Activated CD8-positive, alpha-beta memory T cell treated with anti-CD3 and anti-CD28 coated beads, Interleukin-2, amount 10 ng/mL, durations not matched to agents 7 days and 5 days (primary cell): Measurements from ENCODE around the gene UBR7. TPM values are rescaled to one million over a fixed set of nuclear protein-coding genes. Genes with fewer than 3 reads are reported as not detected.
A peak's percentile ranks its signal among the peaks of the same experiment; 100 is the strongest.
"Not testable (repeated sequence)": the region's sequence is repeated elsewhere in the genome, so short reads cannot be mapped to it uniquely, and the experiment has no call there.

Experiments used
- ATAC-seq: fragments of 150-1000 bp; cut with Tn5 transposase; one replicate; pipeline ENCODE4 v1.10.0; 2021; ENCODE audit warnings: moderate library complexity
- CTCF ChIA-PET: fragments of 350-600 bp; sonication (Branson Sonifier 250); formaldehyde crosslinking; loops from one replicate; lab custom pipeline; 2021; ENCODE audit warnings: antibody characterized with exemption; lab: Charles Lee
- DNase-seq: peaks from one replicate; pipeline ENCODE4 v3.0.0-alpha.2; 2020
- H3K27ac Mint-ChIP-seq: one replicate; pipeline ENCODE4 v1.8.0; 2021; ENCODE audit warnings: mild to moderate bottlenecking, mixed read lengths
- H3K27me3 Mint-ChIP-seq: one replicate; pipeline ENCODE4 v1.8.0; 2021; ENCODE audit warnings: mixed read lengths
- H3K36me3 Mint-ChIP-seq: one replicate; pipeline ENCODE4 v1.8.0; 2021; ENCODE audit warnings: mild to moderate bottlenecking, mixed read lengths
- H3K4me1 Mint-ChIP-seq: one replicate; pipeline ENCODE4 v1.8.0; 2021; ENCODE audit warnings: mixed read lengths
- H3K4me3 Mint-ChIP-seq: one replicate; pipeline ENCODE4 v1.8.0; 2021; ENCODE audit warnings: mild to moderate bottlenecking, moderate library complexity, mixed read lengths
- H3K9me3 Mint-ChIP-seq: one replicate; pipeline ENCODE4 v1.8.0; 2022; ENCODE audit warnings: low read depth, mixed read lengths
- total RNA-seq, 2 experiments: library from RNA; stranded (reverse); gene quantifications; one replicate each; pipeline ENCODE4 v1.2.3, GENCODE V29; 2021

UBR7 gene
- 10 to 100 TPM; 40.2 to 41.6 TPM for total RNA-seq

- Mint-ChIP-seq H3K36me3 (peaks cover 24% of the 10 kb centered on the region), H3K4me1 (peaks cover 47% of the 10 kb centered on the region), H3K4me3 (peak within 1 kb of the TSS; percentile 88), H3K9me3 (no peaks in the 10 kb centered on the region), H3K27ac (peak within 1 kb of the TSS; percentile 94), H3K27me3 (no peaks in the 10 kb centered on the region)
- CTCF ChIA-PET = interaction anchor here (0.9 to 5.4 kb wide), 16 partner anchors 9 to 255 kb away, joined by 3 to 26 read pairs (median 4); partner anchors contain the start of genes LYSET and MOAP1
- DNase-seq = peak; percentile 95
- ATAC-seq = peak; percentile 93
Measured at GRCh38 chr14:93206793-93207467, at the start of gene UBR7, which contains the start of gene GON7. Gene UBR7 (plus strand): TSS chr14:93207256. CDS start chr14:93207292, 36 bp downstream. Gene GON7 (minus strand): TSS chr14:93207065. CDS start chr14:93207037, 28 bp downstream.

- CTCF ChIA-PET = interaction anchor here (1.3 kb wide), 1 partner anchor 207 kb away, joined by 3 read pairs; no protein-coding TSS in a partner anchor
- not testable (repeated sequence) for DNase-seq, H3K4me1 Mint-ChIP-seq, ATAC-seq, H3K27ac Mint-ChIP-seq, H3K36me3 Mint-ChIP-seq, H3K9me3 Mint-ChIP-seq, H3K4me3 Mint-ChIP-seq, H3K27me3 Mint-ChIP-seq
Measured at GRCh38 chr14:93158349-93158748, 48.7 kb upstream of the UBR7 start.

- H3K4me3 Mint-ChIP-seq, H3K27me3 Mint-ChIP-seq, DNase-seq, H3K36me3 Mint-ChIP-seq, H3K4me1 Mint-ChIP-seq, H3K9me3 Mint-ChIP-seq, H3K27ac Mint-ChIP-seq: not testable (repeated sequence)
- peak; percentile 28 for ATAC-seq
- CTCF ChIA-PET = interaction anchor here (1.2 to 1.6 kb wide), 5 partner anchors 13 to 47 kb away, joined by 3 to 6 read pairs (median 4); partner anchors contain the start of genes GON7, LYSET, MOAP1 and UBR7
Measured at GRCh38 chr14:93159625-93160352, 47.3 kb upstream of the UBR7 start.

GRCh38 chr14:93160353-93160801, 46.7 kb upstream of the UBR7 start:
- H3K4me3 Mint-ChIP-seq = no peak overlapping the region
- H3K27ac Mint-ChIP-seq = no peak overlapping the region
- no peak for DNase-seq
- H3K4me1 Mint-ChIP-seq = peaks cover 3% of the 10 kb centered on the region
- peak; percentile 55 for ATAC-seq
- no peaks in the 10 kb centered on the region for H3K27me3 Mint-ChIP-seq
- no peaks in the 10 kb centered on the region for H3K9me3 Mint-ChIP-seq
- H3K36me3 Mint-ChIP-seq = no peaks in the 10 kb centered on the region
- CTCF ChIA-PET = interaction anchor here (1.2 to 1.6 kb wide), 5 partner anchors 13 to 46 kb away, joined by 3 to 6 read pairs (median 4); partner anchors contain the start of genes GON7, LYSET, MOAP1 and UBR7

- Mint-ChIP-seq H3K27me3 (no peaks in the 10 kb centered on the region), H3K27ac (no peak overlapping the region), H3K36me3 (no peaks in the 10 kb centered on the region), H3K9me3 (no peaks in the 10 kb centered on the region), H3K4me3 (no peak overlapping the region), H3K4me1 (peaks cover 3% of the 10 kb centered on the region)
- no peak for DNase-seq
- CTCF ChIA-PET = interaction anchor here (1.3 to 1.6 kb wide), 4 partner anchors 12 to 45 kb away, joined by 3 to 6 read pairs (median 4); partner anchors contain the start of genes GON7, LYSET, MOAP1 and UBR7
- ATAC-seq = no peak
Measured at GRCh38 chr14:93161411-93161940, 45.6 kb upstream of the UBR7 start.

- no peaks in the 10 kb centered on the region for H3K27me3 Mint-ChIP-seq
- ATAC-seq = no peak
- H3K4me1 Mint-ChIP-seq = peaks cover 3% of the 10 kb centered on the region
- CTCF ChIA-PET = interaction anchor here (0.5 to 1.0 kb wide), 3 partner anchors 9 to 395 kb away, joined by 3 read pairs; no protein-coding TSS in a partner anchor
- no peak overlapping the region for H3K4me3 Mint-ChIP-seq
- H3K9me3 Mint-ChIP-seq = no peaks in the 10 kb centered on the region
- DNase-seq = no peak
- no peak overlapping the region for H3K27ac Mint-ChIP-seq
- H3K36me3 Mint-ChIP-seq = no peaks in the 10 kb centered on the region
Measured at GRCh38 chr14:93163564-93163963, 43.5 kb upstream of the UBR7 start.

- DNase-seq, H3K36me3 Mint-ChIP-seq, H3K4me1 Mint-ChIP-seq, ATAC-seq, H3K27me3 Mint-ChIP-seq, H3K9me3 Mint-ChIP-seq, CTCF ChIA-PET, H3K27ac Mint-ChIP-seq, H3K4me3 Mint-ChIP-seq: not testable (repeated sequence)
Measured at GRCh38 chr14:93165271-93166265, 41.5 kb upstream of the UBR7 start.

GRCh38 chr14:93168610-93169009, 38.4 kb upstream of the UBR7 start:
- H3K36me3 Mint-ChIP-seq, H3K27ac Mint-ChIP-seq: not testable (repeated sequence)

GRCh38 chr14:93169619-93170018, 37.4 kb upstream of the UBR7 start:
- not testable (repeated sequence) for H3K27me3 Mint-ChIP-seq, DNase-seq, H3K36me3 Mint-ChIP-seq, H3K27ac Mint-ChIP-seq, H3K4me3 Mint-ChIP-seq, H3K4me1 Mint-ChIP-seq, H3K9me3 Mint-ChIP-seq, ATAC-seq
- CTCF ChIA-PET = interaction anchor here (1.0 kb wide), 1 partner anchor 12 kb away, joined by 3 read pairs; no protein-coding TSS in a partner anchor

More at GRCh38 chr14:93168610-93169009, 38.4 kb upstream of the UBR7 start:
- H3K9me3 Mint-ChIP-seq, H3K27me3 Mint-ChIP-seq, DNase-seq, ATAC-seq, H3K4me1 Mint-ChIP-seq, H3K4me3 Mint-ChIP-seq: not testable (repeated sequence)
- CTCF ChIA-PET = interaction anchor here (1.7 kb wide), 1 partner anchor 9 kb away, joined by 8 read pairs; no protein-coding TSS in a partner anchor

GRCh38 chr14:93170141-93170540, 36.9 kb upstream of the UBR7 start:
- DNase-seq, ATAC-seq, H3K36me3 Mint-ChIP-seq, H3K27ac Mint-ChIP-seq, H3K9me3 Mint-ChIP-seq, H3K4me1 Mint-ChIP-seq, H3K4me3 Mint-ChIP-seq, H3K27me3 Mint-ChIP-seq: not testable (repeated sequence)
- CTCF ChIA-PET = interaction anchor here (1.0 kb wide), 1 partner anchor 13 kb away, joined by 3 read pairs; no protein-coding TSS in a partner anchor

- H3K27ac Mint-ChIP-seq = no peak overlapping the region
- no peaks in the 10 kb centered on the region for H3K27me3 Mint-ChIP-seq
- no peak overlapping the region for H3K4me3 Mint-ChIP-seq
- H3K9me3 Mint-ChIP-seq = no peaks in the 10 kb centered on the region
- H3K36me3 Mint-ChIP-seq = no peaks in the 10 kb centered on the region
- CTCF ChIA-PET = no interaction called here
- DNase-seq (no peak), ATAC-seq (no peak)
- H3K4me1 Mint-ChIP-seq = no peaks in the 10 kb centered on the region
Measured at GRCh38 chr14:93171376-93171775, 35.7 kb upstream of the UBR7 start.

GRCh38 chr14:93173943-93174395, 33.1 kb upstream of the UBR7 start:
- no peaks in the 10 kb centered on the region for H3K9me3 Mint-ChIP-seq
- no peak for DNase-seq
- H3K4me3 Mint-ChIP-seq = no peak overlapping the region
- no peaks in the 10 kb centered on the region for H3K27me3 Mint-ChIP-seq
- peaks cover 7% of the 10 kb centered on the region for H3K4me1 Mint-ChIP-seq
- CTCF ChIA-PET = interaction anchor here (0.8 to 2.4 kb wide), 2 partner anchors 10 to 61 kb away, joined by 3 to 10 read pairs; partner anchors contain the start of genes LYSET and MOAP1
- no peak overlapping the region for H3K27ac Mint-ChIP-seq
- H3K36me3 Mint-ChIP-seq = no peaks in the 10 kb centered on the region
- ATAC-seq = no peak
